A673 (cell line): ENCODE measurements around the gene KCNJ10. TPM values are rescaled to one million over a fixed set of nuclear protein-coding genes. Genes with fewer than 3 reads are reported as not detected.

Experiments used
- BruUV-seq: library from RNA; stranded (reverse); fragments of 400-500 nt; replicated peaks from 2 replicates; lab custom pipeline; 2021; lab: Mats Ljungman, UMichigan
- CTCF ChIA-PET: fragments of 300-600 bp; sonication (Branson Sonifier 250); formaldehyde crosslinking; loops from one replicate; lab custom pipeline; 2022; ENCODE audit warnings: antibody characterized with exemption; lab: Charles Lee
- POLR2A ChIA-PET: fragments of 300-600 bp; sonication (Branson Sonifier 250); formaldehyde crosslinking; loops from one replicate; lab custom pipeline; 2022; ENCODE audit warnings: antibody characterized with exemption; ENCODE audit not compliant: low non-redundant PET; lab: Charles Lee
- DNase-seq: peaks from one replicate; pipeline ENCODE4 v3.0.0-alpha.2; 2015; ENCODE audit warnings: low spot score
- H3K27ac ChIP-seq: fragments of 200-600 bp; sonication (generic); 2 replicates; pipeline ENCODE4 v1.5.1; 2016; ENCODE audit warnings: mixed run types, low read depth, mild to moderate bottlenecking, mixed read lengths, antibody characterized with exemption, low read length; ENCODE audit not compliant: poor library complexity, severe bottlenecking
- H3K27me3 ChIP-seq: fragments of 200-600 bp; sonication (generic); replicated peaks from 2 replicates; pipeline ENCODE4 v1.6.1; 2017; ENCODE audit warnings: mixed run types, low read depth, mild to moderate bottlenecking, mixed read lengths, antibody characterized with exemption, low read length; ENCODE audit not compliant: insufficient read depth, poor library complexity
- H3K36me3 ChIP-seq: fragments of 200-600 bp; sonication (generic); 2 replicates; pipeline ENCODE4 v1.6.1; 2016; ENCODE audit warnings: mixed run types, mild to moderate bottlenecking, mixed read lengths, antibody characterized with exemption, low read length; ENCODE audit not compliant: insufficient read depth, poor library complexity, severe bottlenecking
- H3K4me1 ChIP-seq: fragments of 200-600 bp; sonication (generic); 2 replicates; pipeline ENCODE4 v1.6.1; 2017; ENCODE audit warnings: mixed run types, mild to moderate bottlenecking, mixed read lengths, antibody characterized with exemption, low read length; ENCODE audit not compliant: insufficient read depth, poor library complexity, severe bottlenecking
- H3K4me3 ChIP-seq: fragments of 200-600 bp; sonication (generic); 2 replicates; pipeline ENCODE4 v1.5.1; 2016; ENCODE audit warnings: low read depth, mixed run types, mild to moderate bottlenecking, mixed read lengths, low read length; ENCODE audit not compliant: poor library complexity, severe bottlenecking
- H3K9me3 ChIP-seq: fragments of 200-600 bp; sonication (generic); 2 replicates; pipeline ENCODE4 v1.6.1; 2016; ENCODE audit warnings: mixed run types, low read depth, mild to moderate bottlenecking, mixed read lengths, antibody characterized with exemption, low read length; ENCODE audit not compliant: poor library complexity, severe bottlenecking
- EZH2 ChIP-seq: fragments of 200-600 bp; sonication (generic); IDR thresholded peaks from 2 replicates; pipeline ENCODE4 v1.6.1; 2017; ENCODE audit warnings: borderline replicate concordance, low read depth, mild to moderate bottlenecking, mixed read lengths, antibody characterized with exemption, low read length; ENCODE audit not compliant: poor library complexity, severe bottlenecking
- intact Hi-C: fragments of 100-400 bp; cut with micrococcal nuclease; formaldehyde crosslinking; loops from one replicate; pipeline ENCODE4 v1.10.0; 2022; ENCODE audit not compliant: unreplicated experiment
- total RNA-seq: library from RNA; stranded (reverse); gene quantifications from 2 replicates; pipeline ENCODE4 v1.2.3, GENCODE V29; 2021
- TF ChIP-seq, protein P1 (sequence below): fragments of 300-800, 200-600 bp; sonication (generic); conservative IDR thresholded peaks from 2 replicates; pipeline ENCODE4 v1.5.1; 2017; ENCODE audit warnings: low read depth, mild to moderate bottlenecking, antibody characterized with exemption, low read length, moderate library complexity, mixed read lengths

Gene KCNJ10
- total RNA-seq, 1 experiment from 2014 or later: not detected

DNA sequence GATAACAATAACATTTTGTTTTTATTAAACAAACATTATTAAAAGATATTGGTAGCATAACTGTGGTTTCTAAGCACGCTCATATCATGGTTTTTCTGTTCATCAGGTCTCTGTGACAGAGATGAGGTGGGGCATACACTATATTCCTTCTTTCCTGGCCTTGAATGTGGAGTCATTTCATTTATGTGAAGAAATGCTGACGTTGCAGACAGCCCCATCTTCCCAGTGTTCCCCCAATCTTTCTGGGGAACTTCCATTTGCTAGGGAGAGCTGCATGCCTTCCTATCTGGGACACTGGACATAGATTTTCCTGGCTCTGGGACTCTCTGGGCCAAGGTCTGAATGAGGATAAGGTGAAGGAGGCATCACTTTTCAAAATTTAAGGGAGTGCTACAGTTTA lies 68.5 kb downstream of the KCNJ10 start:
- peaks cover 32% of the 10 kb centered on the region for H3K27me3 ChIP-seq
- TF ChIP-seq, protein P1, sequence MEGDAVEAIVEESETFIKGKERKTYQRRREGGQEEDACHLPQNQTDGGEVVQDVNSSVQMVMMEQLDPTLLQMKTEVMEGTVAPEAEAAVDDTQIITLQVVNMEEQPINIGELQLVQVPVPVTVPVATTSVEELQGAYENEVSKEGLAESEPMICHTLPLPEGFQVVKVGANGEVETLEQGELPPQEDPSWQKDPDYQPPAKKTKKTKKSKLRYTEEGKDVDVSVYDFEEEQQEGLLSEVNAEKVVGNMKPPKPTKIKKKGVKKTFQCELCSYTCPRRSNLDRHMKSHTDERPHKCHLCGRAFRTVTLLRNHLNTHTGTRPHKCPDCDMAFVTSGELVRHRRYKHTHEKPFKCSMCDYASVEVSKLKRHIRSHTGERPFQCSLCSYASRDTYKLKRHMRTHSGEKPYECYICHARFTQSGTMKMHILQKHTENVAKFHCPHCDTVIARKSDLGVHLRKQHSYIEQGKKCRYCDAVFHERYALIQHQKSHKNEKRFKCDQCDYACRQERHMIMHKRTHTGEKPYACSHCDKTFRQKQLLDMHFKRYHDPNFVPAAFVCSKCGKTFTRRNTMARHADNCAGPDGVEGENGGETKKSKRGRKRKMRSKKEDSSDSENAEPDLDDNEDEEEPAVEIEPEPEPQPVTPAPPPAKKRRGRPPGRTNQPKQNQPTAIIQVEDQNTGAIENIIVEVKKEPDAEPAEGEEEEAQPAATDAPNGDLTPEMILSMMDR: no peak
- no peak for TF ChIP-seq EZH2
- intact Hi-C loops: loop anchor here (10.0 kb wide), 1 partner anchor 787 kb away; no protein-coding TSS in a partner anchor
- H3K27ac ChIP-seq: no peak overlapping the region
- POLR2A ChIA-PET: interaction anchor here (0.6 kb wide), 1 partner anchor 30 kb away, joined by 4 read pairs; no protein-coding TSS in a partner anchor
- H3K4me3 ChIP-seq: no peak overlapping the region
- CTCF ChIA-PET: no interaction called here
- no peaks in the 10 kb centered on the region for H3K9me3 ChIP-seq
- H3K4me1 ChIP-seq: no peaks in the 10 kb centered on the region
- no TSS peak for BruUV-seq
- H3K36me3 ChIP-seq: no peaks in the 10 kb centered on the region
- no peak for DNase-seq

- Histone ChIP-seq H3K36me3 (no peaks in the 10 kb centered on the region), H3K4me3 (no peak overlapping the region), H3K27ac (no peak overlapping the region), H3K27me3 (peaks cover 32% of the 10 kb centered on the region), H3K9me3 (no peaks in the 10 kb centered on the region), H3K4me1 (no peaks in the 10 kb centered on the region)
- CTCF ChIA-PET: no interaction called here
- intact Hi-C loops: no loop called here
- no TSS peak for BruUV-seq
- DNase-seq: no peak
- POLR2A ChIA-PET: no interaction called here
- TF ChIP-seq, protein P1: no peak
- TF ChIP-seq EZH2: no peak
These were observed 70.8 kb downstream of the KCNJ10 start for GRCh38 chr1:159999204-159999603.

- H3K9me3 ChIP-seq: no peaks in the 10 kb centered on the region
- H3K27ac ChIP-seq: no peak overlapping the region
- ChIA-PET POLR2A (no interaction called here), CTCF (no interaction called here)
- no peaks in the 10 kb centered on the region for H3K36me3 ChIP-seq
- H3K4me3 ChIP-seq: no peak overlapping the region
- BruUV-seq: no TSS peak
- DNase-seq: no peak
- H3K27me3 ChIP-seq: peaks cover 32% of the 10 kb centered on the region
- H3K4me1 ChIP-seq: no peaks in the 10 kb centered on the region
- intact Hi-C loops: no loop called here
- TF ChIP-seq, protein P1: no peak
These were observed 73.3 kb downstream of the KCNJ10 start for GRCh38 chr1:159996653-159997052.
